Dermis blood vessel endothelial cell (primary cell): ENCODE results near the gene LPIN2. TPM values are rescaled to one million over a fixed set of nuclear protein-coding genes. Genes with fewer than 3 reads are reported as not detected.
"Not testable (repeated sequence)": the region's sequence is repeated elsewhere in the genome, so short reads cannot be mapped to it uniquely, and the experiment has no call there.

Experiments used
- DNase-seq: peaks from one replicate; pipeline ENCODE4 v3.0.0; 2010
- total RNA-seq: library from RNA; depleted of rRNA; stranded (reverse); fragments of >200 nt; gene quantifications from 2 replicates; pipeline ENCODE4 v1.2.3, GENCODE V29; 2014

Gene LPIN2
- total RNA-seq, 1 donor from 2014 or later = 36.9 TPM

DNA sequence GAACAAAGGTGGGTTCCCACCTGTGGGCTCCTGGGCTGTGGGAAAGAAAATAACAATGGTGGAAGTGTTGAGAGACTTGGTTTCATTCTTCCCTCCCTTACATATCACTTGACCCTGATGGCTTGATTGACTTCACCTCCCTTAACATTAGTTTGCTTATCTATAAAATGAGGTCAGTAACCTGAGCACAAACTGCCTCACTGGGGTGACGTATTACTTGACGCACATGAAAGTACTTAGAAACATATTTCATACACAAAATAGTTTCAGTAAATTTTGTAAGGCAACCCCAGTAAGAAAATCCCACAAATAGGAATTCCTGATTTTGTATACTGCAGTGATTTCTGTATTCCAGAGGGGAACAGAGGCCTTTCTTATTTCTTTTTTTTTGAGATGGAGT lies 29.4 kb upstream of the LPIN2 start:
- DNase-seq = no peak

DNA sequence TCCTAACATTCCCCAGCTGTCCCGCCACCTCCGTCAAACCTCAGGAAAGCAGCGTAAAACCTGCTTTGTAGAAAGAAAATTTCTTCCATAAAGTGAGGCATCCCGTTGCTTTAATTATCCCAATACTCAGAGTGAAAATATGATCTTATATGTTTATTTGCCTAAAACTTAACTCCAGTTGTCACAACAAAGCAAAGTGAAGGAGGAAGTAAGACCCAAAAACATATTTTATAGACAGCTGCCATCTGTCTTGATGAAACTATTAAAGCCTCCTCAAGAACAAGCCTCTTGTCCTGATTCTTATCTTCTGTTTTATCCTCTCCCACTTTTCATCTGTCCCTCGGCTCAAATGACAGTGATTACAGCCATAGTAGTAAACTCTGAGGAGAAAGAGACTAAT lies 28.9 kb upstream of the LPIN2 start:
- DNase-seq = no peak

DNA sequence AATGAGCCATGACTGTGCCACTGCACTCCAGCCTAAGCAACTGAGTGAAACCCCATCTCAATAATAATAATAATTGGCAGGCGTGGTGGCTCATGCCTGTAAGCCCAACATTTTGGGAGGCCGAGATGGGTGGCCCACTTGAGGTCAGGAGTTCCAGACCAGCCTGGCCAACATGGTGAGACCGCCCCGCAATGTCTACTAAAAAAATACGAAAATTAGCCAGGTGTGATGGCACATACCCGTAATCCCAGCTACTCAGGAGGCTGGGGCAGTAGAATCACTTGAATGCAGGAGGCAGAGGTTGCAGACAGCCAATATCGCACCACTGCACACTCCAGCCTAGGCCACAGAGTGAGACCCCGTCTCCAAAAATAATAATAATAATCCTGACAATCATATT lies 27.9 kb upstream of the LPIN2 start:
- no peak for DNase-seq

DNA sequence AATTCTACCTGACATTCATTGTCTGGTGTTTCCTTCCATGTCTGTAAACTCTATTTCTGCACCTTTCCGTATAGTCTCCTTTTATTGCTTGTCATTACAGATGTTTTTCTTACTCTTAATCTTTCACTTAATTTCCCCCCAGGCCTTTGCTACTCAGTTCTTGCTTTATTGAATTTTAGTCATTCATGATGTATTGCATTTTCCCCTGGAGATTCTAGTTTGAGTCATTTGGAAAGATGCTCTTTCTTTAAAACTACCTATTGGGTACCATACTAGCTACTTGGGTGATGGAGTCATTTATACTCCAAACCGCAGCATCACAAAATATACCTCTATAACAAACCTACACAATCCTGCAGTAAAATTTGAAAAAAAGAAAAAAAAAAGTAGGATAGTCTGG lies 27.2 kb upstream of the LPIN2 start:
- DNase-seq = no peak

DNA sequence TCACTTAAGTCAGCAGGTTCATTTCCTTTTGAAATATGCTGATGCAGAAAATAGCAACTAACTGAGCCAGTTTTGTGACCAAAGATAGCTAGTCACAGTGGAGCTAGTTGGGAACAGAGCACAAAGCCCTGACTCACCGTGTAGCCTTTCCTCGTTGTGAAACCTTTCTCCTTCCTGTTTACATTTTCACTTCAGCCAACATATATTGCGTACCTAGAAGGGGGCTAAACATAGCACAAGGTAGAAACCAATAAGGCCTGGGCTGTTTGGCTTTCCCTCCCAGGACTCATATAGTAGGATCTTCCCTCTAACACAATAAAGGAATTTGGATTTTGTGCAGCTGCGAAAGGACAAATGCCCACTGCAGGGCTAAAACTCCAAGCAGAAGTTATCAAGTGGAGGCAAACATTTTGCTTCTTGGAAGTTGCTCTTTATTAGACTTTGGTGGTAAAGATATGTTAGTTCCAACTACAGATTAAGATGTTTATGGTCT lies 24.5 kb upstream of the LPIN2 start:
- DNase-seq = peak; percentile 72

DNA sequence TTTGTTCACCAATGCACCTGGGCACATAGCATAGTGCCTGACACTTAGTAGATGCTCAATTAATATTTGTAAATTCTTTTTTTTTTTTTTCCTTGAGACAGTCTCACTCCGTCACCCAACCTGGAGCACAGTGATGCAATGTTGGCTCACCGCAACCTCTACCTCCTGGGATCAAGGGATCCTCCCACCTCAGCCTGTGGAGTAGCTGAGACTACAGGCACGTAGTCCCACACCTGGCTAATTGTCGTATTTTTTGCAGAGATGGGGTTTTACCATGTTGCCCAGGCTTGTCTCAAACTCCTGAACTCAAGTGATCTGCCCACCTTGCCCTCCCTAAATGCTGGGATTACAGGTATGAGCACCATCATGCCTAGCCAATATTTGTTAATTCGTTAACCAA lies 23.2 kb upstream of the LPIN2 start:
- no peak for DNase-seq

DNA sequence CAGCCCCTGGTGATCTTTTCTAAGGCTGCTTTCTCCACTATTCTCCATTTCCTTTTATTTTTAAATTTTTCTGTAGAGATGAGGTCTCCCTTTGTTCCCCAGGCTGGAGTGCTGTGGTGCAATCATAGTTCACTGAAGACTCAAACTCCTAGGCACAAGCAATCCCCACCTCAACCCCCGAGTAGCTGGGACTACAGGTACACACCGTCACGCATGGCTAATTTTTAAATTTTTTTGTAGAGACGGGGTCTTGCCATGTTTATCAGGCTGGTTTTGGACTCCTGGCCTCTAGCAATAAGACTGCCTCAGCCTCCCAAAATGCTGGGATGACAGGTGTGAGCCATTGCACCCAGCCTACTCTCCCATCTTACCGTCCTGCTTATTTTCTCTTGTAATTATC lies 22.7 kb upstream of the LPIN2 start:
- DNase-seq = no peak

DNA sequence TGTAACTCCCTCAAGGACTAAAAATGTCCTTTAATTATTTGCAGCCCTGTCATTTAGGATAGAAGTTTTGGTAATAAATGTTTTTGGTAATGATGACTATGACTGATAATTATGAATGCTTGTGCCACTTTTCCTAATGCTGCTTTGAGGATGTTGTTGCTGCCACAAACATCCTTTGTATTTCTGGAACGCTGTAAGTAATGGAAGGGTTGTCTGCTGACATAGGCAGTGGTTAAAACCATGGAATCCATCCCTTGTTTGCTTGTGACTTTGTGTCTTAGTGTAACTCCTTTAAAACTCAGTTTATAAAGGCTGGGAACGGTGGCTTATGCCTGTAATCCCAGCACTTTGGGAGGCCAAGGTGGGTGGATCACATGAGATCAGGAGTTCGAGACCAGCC lies 19.8 kb upstream of the LPIN2 start:
- no peak for DNase-seq

DNA sequence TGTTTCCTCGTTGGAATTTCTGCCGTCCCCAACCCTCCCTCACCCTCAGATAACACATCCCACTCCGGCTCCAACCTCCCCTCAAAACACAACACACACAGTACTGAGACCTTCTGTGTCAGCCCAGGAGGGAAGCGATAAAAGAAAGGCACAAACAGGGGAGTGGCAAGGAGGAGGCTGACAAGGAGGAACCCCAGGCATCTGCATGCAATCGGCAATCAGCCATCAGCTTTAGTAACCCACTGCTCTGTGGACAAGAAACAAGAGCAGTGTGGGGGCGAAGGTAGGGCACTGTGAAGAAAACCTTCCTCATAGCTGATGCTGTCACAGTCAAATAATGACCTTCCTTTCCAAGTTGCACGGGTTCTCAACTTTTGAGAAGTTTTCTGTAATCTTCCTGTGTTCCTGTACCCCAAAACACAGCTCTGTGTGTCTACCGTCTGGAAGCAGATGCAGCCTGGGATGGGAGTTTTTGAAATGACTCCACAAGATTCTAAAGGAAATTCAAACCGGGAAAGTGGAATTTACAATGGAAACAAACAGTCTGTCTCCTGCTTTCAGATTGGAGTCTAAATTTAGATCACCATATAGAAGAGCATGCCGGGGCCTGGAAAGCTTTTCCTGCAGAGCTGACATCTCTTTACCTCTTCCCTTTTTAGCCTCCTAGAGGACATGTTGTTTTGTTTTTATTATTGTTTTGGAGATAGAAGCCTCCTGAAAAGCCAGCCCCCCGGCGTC lies 16.4 kb upstream of the LPIN2 start:
- peak; percentile 58 for DNase-seq

DNA sequence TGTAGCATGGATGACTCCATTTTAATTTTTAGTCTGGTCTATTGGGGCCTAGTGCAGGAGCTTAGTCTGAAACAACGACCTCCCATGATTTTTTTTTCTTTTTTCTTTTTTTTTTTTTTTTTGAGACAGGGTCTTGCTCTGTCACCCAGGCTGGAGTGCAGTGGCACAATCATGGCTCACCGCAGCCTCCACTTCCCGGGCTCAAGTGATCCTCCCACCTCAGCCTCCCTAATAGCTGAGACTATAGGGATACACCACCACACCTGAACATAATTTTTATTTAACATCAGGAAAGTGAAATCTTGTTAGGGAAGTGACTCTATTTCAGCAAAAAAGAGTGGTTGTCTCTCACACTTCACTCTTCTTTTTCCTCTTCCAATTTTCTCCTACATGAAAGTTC lies 15.2 kb upstream of the LPIN2 start:
- DNase-seq = not testable (repeated sequence)

DNA sequence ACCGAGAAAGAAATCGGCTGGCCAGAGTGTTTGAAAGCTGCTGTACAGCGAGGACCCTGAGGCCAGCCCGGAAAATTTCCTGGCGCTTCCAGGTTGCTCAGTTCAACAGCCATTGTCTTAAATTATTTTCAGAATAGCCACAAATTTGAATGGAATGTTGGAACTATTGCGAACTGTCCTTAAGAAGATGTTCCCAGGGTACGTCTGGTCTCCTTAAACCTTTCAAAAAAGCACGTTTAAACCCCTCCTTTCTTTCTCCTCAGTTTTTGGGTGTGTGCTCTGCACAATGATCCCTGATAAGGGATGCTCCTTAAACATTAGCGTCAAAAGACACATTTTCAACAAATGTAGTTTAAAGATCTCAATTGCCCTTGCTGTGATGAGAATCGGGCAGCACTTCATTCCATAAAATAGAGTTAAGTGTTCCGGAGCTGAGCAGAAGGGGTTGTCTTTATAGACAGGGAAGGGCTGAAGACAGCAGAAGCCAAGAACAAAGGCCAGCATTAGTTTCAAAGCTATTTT lies 14.5 kb upstream of the LPIN2 start:
- no peak for DNase-seq

DNA sequence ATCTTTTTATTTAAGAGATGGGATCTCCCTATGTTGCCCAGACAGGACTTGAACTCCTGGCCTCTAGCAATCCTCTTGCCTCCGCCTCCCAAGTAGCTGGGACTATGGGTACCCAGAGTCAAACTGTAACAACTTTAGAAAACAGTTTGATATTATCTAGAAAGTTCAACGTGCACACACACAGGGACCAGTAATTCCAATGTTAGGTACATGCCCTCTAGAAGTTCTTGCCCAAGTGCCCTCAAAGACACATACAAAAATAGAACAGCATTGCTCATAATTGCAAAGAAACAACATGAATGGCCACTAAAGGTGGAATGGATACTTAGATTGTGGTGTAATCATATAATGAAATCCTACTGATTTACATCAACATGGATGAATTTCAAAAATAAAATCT lies 12.6 kb upstream of the LPIN2 start:
- no peak for DNase-seq

DNA sequence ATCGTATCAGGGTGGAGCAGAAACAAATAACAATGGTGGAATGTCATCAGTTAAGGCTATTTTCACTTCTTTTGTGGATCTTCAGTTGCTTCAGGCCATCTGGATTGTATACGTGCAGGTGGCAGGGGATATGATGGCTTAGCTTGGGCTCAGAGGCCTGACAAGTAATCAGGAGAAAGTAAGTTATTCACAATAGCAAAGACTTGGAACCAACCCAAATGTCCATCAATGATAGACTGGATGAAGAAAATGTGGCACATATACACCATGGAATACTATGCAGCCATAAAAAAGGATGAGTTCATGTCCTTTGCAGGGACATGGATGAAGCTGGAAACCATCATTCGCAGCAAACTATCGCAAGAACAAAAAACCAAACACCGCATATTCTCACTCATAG lies 10.7 kb upstream of the LPIN2 start:
- DNase-seq = not testable (repeated sequence)

DNA sequence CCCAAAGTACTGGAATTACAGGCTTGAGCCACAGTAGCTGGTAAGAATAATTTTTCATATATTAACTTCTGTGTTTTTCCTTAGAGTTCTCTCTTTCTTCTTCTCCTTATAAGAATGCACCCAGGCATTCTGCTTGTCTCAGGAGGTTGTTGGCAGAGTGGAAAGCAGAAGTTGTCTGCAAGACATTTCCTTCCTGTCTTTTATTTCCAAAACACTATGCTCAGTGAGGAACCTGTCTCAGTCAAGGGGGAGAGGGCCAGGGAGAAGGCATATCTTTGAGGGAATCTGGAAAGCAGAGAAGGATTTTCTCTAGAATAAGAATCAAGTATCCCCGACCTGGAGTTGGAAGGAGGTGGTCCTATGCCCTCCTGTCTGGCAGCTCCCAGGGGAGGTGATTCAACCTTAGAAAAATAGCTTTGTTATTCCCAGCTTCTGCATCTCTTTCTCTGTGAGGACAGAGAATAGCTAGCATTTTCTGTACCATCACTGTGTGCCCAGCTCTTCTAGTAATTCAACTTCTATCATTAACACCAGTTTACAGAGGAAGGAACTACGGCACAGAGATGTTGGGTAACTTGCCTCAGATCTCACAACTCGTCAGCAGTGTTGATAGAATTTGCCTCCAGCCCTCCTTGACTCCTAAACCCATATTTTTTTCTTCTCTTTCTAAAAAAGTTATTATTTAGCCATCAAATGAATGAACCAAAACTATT lies 3.8 kb upstream of the LPIN2 start:
- peak; percentile 24 for DNase-seq

DNA sequence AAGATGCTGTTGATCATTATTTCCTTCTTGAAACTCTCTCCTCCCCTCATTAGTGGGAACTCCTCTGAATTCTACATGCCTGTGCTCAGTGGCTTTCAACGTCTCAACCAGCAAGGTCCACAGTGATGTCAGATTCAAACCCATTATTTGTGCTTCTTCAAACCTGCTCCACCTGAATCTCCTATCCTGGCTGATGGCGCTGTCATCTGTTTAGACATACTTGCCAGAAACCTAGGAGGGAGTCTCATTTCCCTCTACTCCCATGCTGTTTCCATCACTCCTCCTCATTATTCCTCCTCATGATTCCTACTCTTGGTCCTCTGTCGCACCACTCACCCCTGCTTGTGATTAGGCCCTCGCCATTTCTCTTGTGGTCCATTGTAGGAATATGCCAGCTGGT lies 2.9 kb upstream of the LPIN2 start:
- DNase-seq = peak; percentile 8

DNA sequence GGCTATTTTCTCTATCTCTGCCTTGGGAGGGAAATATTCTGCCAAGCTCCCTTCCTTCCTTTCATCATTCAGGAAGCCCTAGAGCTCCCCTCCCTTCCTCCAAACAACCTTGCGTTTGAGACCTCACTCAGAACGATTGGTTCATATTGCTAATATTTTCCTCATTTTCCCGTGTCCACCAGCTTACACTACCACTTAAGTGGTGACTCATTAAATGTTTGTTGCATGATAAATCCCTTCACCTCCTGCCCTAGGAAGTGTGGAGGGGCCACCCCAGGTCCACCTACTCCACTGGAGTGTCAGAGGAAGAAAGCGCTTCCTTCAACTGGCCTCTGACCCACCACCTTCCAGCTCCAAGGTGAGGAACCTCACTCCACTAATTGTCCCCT lies 2.3 kb upstream of the LPIN2 start:
- DNase-seq = peak; percentile 84

DNA sequence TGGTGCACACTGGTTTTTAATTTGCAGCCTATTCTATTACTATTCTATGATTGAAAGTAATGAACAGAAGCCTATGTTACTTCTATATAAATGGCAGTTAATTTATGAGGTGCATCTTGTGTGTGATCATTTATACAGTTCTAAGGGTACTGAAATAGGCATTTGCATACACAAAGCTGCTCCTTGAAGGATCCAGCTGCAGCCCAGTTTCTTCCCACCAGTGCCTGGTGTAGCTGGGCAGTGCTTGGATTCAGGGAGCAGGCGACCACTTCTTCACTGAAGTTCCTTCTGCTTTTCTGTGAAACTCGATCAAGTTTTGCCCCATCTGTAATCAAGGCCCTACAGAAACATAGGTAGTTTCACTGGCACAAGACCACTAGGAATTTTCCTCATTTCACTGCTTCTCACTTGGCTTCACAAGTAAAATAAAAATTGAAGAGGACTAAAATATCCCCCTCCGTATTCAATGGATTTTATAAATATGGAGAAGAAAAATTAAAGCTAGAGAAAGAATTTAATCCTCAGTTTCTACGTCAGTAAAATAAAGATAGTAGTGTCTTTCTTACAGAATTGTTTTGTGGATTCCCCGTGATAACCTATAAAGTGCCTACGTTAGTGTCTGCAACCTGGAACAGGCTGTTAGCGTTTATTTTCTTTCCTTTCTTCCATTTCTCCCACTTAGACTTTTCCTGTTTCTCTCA lies 1.7 kb upstream of the LPIN2 start:
- DNase-seq = peak; percentile 40

DNA sequence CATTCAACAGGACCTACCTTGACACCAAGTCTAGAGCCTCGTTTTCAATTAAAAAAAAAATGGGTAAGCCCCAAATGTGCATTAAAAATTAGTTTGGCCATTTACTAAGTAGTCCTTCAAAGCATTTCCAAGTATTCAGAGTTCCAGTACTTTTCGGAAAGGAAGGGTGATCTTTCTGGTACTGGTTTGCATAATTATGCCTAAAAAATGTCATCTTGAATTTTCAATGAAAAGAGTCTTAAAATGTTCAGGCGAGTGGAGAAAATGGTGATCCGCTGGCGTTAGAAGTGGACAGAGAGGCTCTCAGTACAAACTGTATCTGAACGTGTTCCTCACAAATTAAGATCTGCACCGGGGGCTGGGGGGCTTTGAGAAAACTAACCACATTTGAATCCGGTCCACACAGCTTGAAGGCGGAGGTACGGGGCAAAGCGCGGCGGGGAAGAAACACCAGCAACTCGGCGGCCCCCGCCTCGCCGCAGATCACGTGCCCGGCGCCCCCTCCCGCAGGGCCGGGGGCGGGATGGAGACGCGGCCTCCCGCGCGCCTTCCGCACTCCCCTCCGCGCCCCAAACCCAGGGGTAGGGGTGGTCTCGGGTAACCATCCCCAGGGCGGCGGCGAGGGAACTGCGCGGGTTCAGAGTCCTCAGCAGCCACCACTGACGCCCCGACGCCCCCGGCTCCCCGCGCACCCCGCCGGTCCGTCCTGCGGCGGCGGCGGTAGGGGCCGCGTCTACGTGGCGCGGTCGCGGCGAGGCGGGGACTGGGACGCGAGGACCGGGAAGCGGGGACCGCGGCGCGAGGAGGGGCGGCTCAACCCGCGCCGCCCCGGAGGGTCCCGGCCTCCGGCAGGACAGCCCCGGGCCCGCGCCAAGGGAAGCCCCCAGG lies 564 bp downstream of the LPIN2 start:
- peak; percentile 58 for DNase-seq

DNA sequence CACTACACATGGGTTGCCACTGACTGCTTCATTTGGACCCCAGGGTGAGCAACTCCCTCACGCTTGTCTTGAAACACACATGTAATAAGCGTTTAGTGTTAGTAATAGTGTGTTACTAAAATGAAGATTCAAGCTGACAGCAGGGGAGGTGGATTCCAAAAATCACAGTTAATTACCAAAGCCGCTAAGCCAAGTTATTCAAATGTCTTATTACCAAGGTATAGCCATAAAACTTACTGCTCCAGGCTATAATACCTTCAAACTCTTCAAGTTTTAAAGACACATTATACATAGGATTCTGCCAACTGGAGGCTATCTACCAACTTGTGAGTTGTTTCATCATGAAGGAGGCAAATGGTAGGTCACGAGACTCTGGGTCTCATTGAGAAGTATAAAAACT lies 2.9 kb downstream of the LPIN2 start:
- DNase-seq = no peak

DNA sequence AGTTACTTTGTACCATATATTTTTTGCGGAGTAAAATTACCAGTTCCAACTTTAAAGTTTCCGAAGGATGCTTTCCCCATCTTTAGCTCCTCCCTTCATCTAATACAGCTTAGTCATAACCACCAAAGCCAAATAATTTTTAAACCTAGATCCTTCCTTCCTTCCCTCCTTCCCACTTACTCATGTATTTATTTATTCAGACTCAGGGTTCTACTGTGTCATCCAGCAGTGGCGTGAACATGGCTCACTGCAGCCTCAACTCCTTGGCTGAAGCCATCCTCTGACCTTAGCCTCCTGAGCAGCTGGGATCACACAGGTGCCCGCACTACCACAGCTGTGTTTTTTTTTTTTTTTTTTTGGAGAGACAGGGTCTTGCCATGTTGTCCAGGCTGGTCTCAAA lies 4.4 kb downstream of the LPIN2 start:
- peak; percentile 38 for DNase-seq

DNA sequence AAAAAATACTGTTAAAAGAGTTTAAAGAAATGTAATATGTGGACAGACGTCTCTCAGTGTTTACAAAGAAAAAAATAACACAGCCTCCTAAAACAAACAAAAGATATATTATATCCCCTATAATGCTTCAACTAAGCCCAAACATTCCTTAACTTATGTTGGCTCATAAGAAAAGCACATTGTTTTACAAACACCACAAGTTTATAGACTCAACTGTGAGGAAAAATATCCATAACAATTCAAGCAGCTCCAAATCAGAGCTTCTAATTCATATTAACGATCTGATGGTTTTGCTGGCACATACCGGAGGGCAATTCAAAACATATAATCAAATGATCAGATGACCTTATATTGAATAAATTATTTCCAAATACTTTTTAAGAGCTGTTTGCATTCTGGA lies 5.5 kb downstream of the LPIN2 start:
- DNase-seq = no peak

DNA sequence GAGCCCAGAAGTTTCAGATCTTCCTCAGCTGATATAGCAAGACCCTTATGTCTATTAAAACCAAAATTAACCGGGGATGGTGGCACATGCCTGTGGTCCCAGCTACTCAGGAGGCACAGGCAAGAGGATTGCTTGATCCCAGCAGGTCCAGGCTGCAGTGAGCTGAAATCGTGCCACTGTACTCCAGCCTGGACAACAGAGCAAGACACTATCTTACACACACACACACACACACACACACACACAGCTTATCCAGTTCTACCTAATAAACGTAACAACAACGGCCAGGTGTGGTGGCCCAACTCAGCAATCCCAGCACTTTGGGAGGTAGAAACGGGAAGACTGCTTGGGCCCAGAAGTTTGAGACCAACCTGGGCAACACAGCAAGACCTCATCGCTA lies 7.5 kb downstream of the LPIN2 start:
- DNase-seq = no peak
